Liver (tissue), 9 donors: Measurements from ENCODE around the gene CFTR. TPM values are rescaled to one million over a fixed set of nuclear protein-coding genes. Genes with fewer than 3 reads are reported as not detected.

Experiments
- DNase-seq: peaks from one replicate; pipeline ENCODE4 v3.0.0-alpha.2; 2017; ENCODE audit warnings: low spot score
- H3K27ac ChIP-seq, 2 donors: one replicate each; pipeline ENCODE4 v1.7.0; 2013; ENCODE audit warnings: inconsistent platforms in 2 of 2, low read length in 2 of 2, control low read depth in 1 of 2, low read depth in 1 of 2, mild to moderate bottlenecking in 1 of 2
- H3K27me3 ChIP-seq, 4 donors: one replicate each; pipeline versions ENCODE4 v1.6.1 to v1.7.0; 2013; ENCODE audit warnings: low read length in 3 of 4, inconsistent platforms in 1 of 4, mild to moderate bottlenecking in 1 of 4, moderate library complexity in 1 of 4; ENCODE audit not compliant: control insufficient read depth in 4 of 4, insufficient read depth in 4 of 4
- H3K36me3 ChIP-seq, 4 donors: one replicate each; pipeline versions ENCODE4 v1.6.1 to v1.7.0; 2013; ENCODE audit warnings: low read length in 3 of 4, mild to moderate bottlenecking in 3 of 4, low read depth in 1 of 4, moderate library complexity in 1 of 4; ENCODE audit not compliant: control insufficient read depth in 4 of 4, insufficient read depth in 3 of 4
- H3K4me1 ChIP-seq, 4 donors: one replicate each; pipeline versions ENCODE4 v1.6.1 to v1.7.0; 2013; ENCODE audit warnings: low read length in 3 of 4, mild to moderate bottlenecking in 3 of 4, moderate library complexity in 1 of 4; ENCODE audit not compliant: control insufficient read depth in 4 of 4, insufficient read depth in 4 of 4
- H3K4me3 ChIP-seq, 3 donors: one replicate each; pipeline versions ENCODE4 v1.6.1 to v1.7.0; 2013; ENCODE audit warnings: low read length in 3 of 3, control low read depth in 1 of 3, low read depth in 1 of 3, mild to moderate bottlenecking in 1 of 3
- H3K9ac ChIP-seq, 2 donors: one replicate each; pipeline ENCODE4 v1.7.0; 2013; ENCODE audit warnings: low read length in 2 of 2, mild to moderate bottlenecking in 2 of 2, moderate library complexity in 2 of 2, control low read depth in 1 of 2, low read depth in 1 of 2
- H3K9me3 ChIP-seq, 4 donors: one replicate each; pipeline versions ENCODE4 v1.6.1 to v1.7.0; 2013; ENCODE audit warnings: low read length in 3 of 4; ENCODE audit not compliant: control insufficient read depth in 4 of 4
- CTCF ChIP-seq: fragments of 150-350 bp; IDR thresholded peaks from 2 replicates; pipeline ENCODE4 v1.5.1; 2017; ENCODE audit warnings: improper control_type of control experiment, low read depth, low read length; ENCODE audit not compliant: missing input control
- EGR1 ChIP-seq, 2 donors: IDR thresholded peaks; 2 replicates each; pipeline ENCODE4 v1.6.1; 2016 to 2018; ENCODE audit warnings: antibody characterized with exemption in 2 of 2, low read depth in 2 of 2
- FOXA1 ChIP-seq: IDR thresholded peaks from 2 replicates; pipeline ENCODE4 v1.6.1; 2016; ENCODE audit warnings: antibody characterized with exemption
- FOXA2 ChIP-seq: IDR thresholded peaks from 2 replicates; pipeline ENCODE4 v1.6.1; 2016; ENCODE audit warnings: antibody characterized with exemption
- GABPA ChIP-seq, 2 donors: IDR thresholded peaks in 1 of 2; conservative IDR thresholded peaks in 1 of 2; 2 replicates each; pipeline ENCODE4 v1.6.1; 2016; ENCODE audit warnings: antibody characterized with exemption in 2 of 2, mild to moderate bottlenecking in 1 of 2, moderate library complexity in 1 of 2
- HNF4A ChIP-seq, 2 donors: conservative IDR thresholded peaks; 2 replicates each; pipeline ENCODE4 v1.6.1; 2016; ENCODE audit warnings: antibody characterized with exemption in 2 of 2, mild to moderate bottlenecking in 2 of 2
- HNF4G ChIP-seq: IDR thresholded peaks from 2 replicates; pipeline ENCODE4 v1.6.1; 2016; ENCODE audit warnings: antibody characterized with exemption
- JUND ChIP-seq, 2 donors: IDR thresholded peaks; 2 replicates each; pipeline ENCODE4 v1.6.1; 2016; ENCODE audit warnings: antibody characterized with exemption in 2 of 2
- MAX ChIP-seq: IDR thresholded peaks from 2 replicates; pipeline ENCODE4 v1.6.1; 2016; ENCODE audit warnings: antibody characterized with exemption
- NR2F2 ChIP-seq: IDR thresholded peaks from 2 replicates; pipeline ENCODE4 v1.6.1; 2016; ENCODE audit warnings: antibody characterized with exemption
- RAD21 ChIP-seq, 2 donors: IDR thresholded peaks; 2 replicates each; pipeline ENCODE4 v1.6.1; 2016; ENCODE audit warnings: antibody characterized with exemption in 2 of 2, mild to moderate bottlenecking in 2 of 2
- REST ChIP-seq: IDR thresholded peaks from 2 replicates; pipeline ENCODE4 v1.6.1; 2016; ENCODE audit warnings: antibody characterized with exemption, mild to moderate bottlenecking
- RXRA ChIP-seq, 2 donors: IDR thresholded peaks; 2 replicates each; pipeline ENCODE4 v1.6.1; 2017 to 2018; ENCODE audit warnings: antibody characterized with exemption in 2 of 2, mild to moderate bottlenecking in 1 of 2
- SP1 ChIP-seq: IDR thresholded peaks from 2 replicates; pipeline ENCODE4 v1.6.1; 2018; ENCODE audit warnings: antibody characterized with exemption, mild to moderate bottlenecking
- TAF1 ChIP-seq: conservative IDR thresholded peaks from 2 replicates; pipeline ENCODE4 v1.6.1; 2016; ENCODE audit warnings: antibody characterized with exemption, mild to moderate bottlenecking
- YY1 ChIP-seq: IDR thresholded peaks from 2 replicates; pipeline ENCODE4 v1.6.1; 2016; ENCODE audit warnings: antibody characterized with exemption, mild to moderate bottlenecking
- WGBS: extraction: QIAGEN DNeasy Blood & Tissue Kit; methylation state at CpG from one replicate; pipeline ENCODE4 v1.1.7; 2013; 5-methylcytosine and 5-hydroxymethylcytosine counted together
- polyA plus RNA-seq, 2 donors: library from polyadenylated mRNA; stranded (reverse) in 1 of 2; unstranded in 1 of 2; fragments of 200-250 nt in 1 of 2; fragments of >200 nt in 1 of 2; fragmentation: Nextera tagmentation in 1 of 2; extraction: Ambion mirVana in 1 of 2; gene quantifications; one replicate each; pipeline versions ENCODE4 v1.2.1 to v1.2.3, GENCODE V29; 2013 to 2015
- total RNA-seq, 2 donors: library from RNA; depleted of rRNA; stranded (reverse); fragments of >200 nt; gene quantifications; one replicate each; pipeline ENCODE4 v1.2.3, GENCODE V29; 2014
- TF ChIP-seq, protein P1 (sequence below): IDR thresholded peaks from 2 replicates; pipeline ENCODE4 v1.6.1; 2016; ENCODE audit warnings: antibody characterized with exemption
- TF ChIP-seq, protein P2 (sequence below): IDR thresholded peaks from 2 replicates; pipeline ENCODE4 v1.6.1; 2016; ENCODE audit warnings: antibody characterized with exemption
- donor health status: healthy.
- donor health status: healthy.
- donor health status: healthy.
- donor health status: healthy.
- donor health status: healthy.

CFTR gene
- total and polyA plus RNA-seq, 4 donors, result 0.75 to 10.5 (median 1.3) TPM

DNA sequence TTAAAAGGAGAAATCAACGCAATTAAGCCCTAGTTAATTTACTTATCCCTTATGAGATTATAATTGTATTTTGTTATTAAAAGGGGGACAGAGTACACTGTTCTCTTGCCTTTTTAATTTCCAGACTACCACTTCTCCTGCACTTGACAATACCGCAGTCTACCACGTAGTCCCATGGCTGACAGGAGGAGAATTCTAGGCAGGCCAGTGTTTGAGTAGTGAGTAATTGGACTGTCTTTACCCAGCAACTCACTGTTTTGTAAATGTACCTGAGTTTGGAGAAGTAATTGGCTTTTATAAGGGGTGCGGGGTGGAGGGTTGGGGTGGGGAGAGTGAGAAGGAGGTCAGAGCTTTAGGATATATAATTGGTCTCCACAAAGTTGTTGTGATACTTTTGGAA, 85.4 kb downstream of the CFTR start (continued):
- TF ChIP-seq RXRA (IDR thresholded peaks at IDR 0.05), result no peak

GRCh38 chr7:117567781-117568180, 88.0 kb downstream of the CFTR start:
- Histone ChIP-seq H3K27ac (no peak overlapping the region), H3K9ac (no peak overlapping the region), H3K4me3 (no peak overlapping the region), H3K4me1 (peaks cover 0 to 13% (median 4%) of the 10 kb centered on the region in 4 donors), H3K9me3 (no peaks in the 10 kb centered on the region), H3K36me3 (no peaks in the 10 kb centered on the region), H3K27me3 (no peaks in the 10 kb centered on the region)
- TF ChIP-seq NR2F2 (no peak), SP1 (no peak), EGR1 (IDR thresholded peaks at IDR 0.05; ENCODE audit: low read depth in 2 of 2) (no peak), HNF4A (conservative IDR thresholded peaks at IDR 0.05) (no peak), MAX (no peak)
- TF ChIP-seq, protein P1, sequence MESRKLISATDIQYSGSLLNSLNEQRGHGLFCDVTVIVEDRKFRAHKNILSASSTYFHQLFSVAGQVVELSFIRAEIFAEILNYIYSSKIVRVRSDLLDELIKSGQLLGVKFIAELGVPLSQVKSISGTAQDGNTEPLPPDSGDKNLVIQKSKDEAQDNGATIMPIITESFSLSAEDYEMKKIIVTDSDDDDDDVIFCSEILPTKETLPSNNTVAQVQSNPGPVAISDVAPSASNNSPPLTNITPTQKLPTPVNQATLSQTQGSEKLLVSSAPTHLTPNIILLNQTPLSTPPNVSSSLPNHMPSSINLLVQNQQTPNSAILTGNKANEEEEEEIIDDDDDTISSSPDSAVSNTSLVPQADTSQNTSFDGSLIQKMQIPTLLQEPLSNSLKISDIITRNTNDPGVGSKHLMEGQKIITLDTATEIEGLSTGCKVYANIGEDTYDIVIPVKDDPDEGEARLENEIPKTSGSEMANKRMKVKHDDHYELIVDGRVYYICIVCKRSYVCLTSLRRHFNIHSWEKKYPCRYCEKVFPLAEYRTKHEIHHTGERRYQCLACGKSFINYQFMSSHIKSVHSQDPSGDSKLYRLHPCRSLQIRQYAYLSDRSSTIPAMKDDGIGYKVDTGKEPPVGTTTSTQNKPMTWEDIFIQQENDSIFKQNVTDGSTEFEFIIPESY, result no peak
- no peak for DNase-seq
- 82% methylated on average over 1 of the region's 1 CpG for WGBS

- H3K4me3 ChIP-seq, result no peak overlapping the region
- no peak overlapping the region for H3K27ac ChIP-seq
These were observed 93.2 kb downstream of the CFTR start for GRCh38 chr7:117572856-117573620.

More at GRCh38 chr7:117572856-117573620, 93.2 kb downstream of the CFTR start:
- Histone ChIP-seq H3K27me3 (no peaks in the 10 kb centered on the region), H3K9ac (no peak overlapping the region), H3K4me1 (peaks cover 0 to 3% (median 0%) of the 10 kb centered on the region in 4 donors), H3K36me3 (no peaks in the 10 kb centered on the region), H3K9me3 (no peaks in the 10 kb centered on the region)
- no peak for TF ChIP-seq RXRA (IDR thresholded peaks at IDR 0.05)
- no peak for TF ChIP-seq TAF1
- TF ChIP-seq HNF4G, result no peak
- TF ChIP-seq YY1, result no peak
- TF ChIP-seq, protein P2, sequence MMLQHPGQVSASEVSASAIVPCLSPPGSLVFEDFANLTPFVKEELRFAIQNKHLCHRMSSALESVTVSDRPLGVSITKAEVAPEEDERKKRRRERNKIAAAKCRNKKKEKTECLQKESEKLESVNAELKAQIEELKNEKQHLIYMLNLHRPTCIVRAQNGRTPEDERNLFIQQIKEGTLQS, result no peak
- no peak for TF ChIP-seq MAX
- TF ChIP-seq RAD21 (IDR thresholded peaks at IDR 0.05), result no peak
- TF ChIP-seq FOXA2, result no peak
- no peak for TF ChIP-seq FOXA1
- TF ChIP-seq EGR1 (IDR thresholded peaks at IDR 0.05; ENCODE audit: low read depth in 2 of 2), result no peak
- TF ChIP-seq CTCF, result no peak
- TF ChIP-seq REST, result no peak
- TF ChIP-seq, protein P1, result no peak
- no peak for TF ChIP-seq SP1
- TF ChIP-seq NR2F2, result no peak
- TF ChIP-seq HNF4A (conservative IDR thresholded peaks at IDR 0.05), result no peak
- TF ChIP-seq JUND (IDR thresholded peaks at IDR 0.05), result no peak
- TF ChIP-seq GABPA (IDR thresholded peaks at IDR 0.05 in 1 of 2, conservative IDR thresholded peaks at IDR 0.05 in 1 of 2), result no peak
- DNase-seq, result no peak
